NB4 (cell line): ENCODE measurements around the gene CFAP45.

Source experiments
- DNase-seq: peaks from one replicate; pipeline ENCODE4 v3.0.0; 2010; ENCODE audit warnings: low read depth
- H3K4me3 ChIP-seq: one replicate; pipeline ENCODE4 v1.5.1; 2011; ENCODE audit warnings: mild to moderate bottlenecking, low read depth, low read length, moderate library complexity
- MAX ChIP-seq: IDR thresholded peaks from 2 replicates; pipeline ENCODE4 v1.6.1; 2011; ENCODE audit warnings: low read depth, low read length
- MYC ChIP-seq: IDR thresholded peaks from 2 replicates; pipeline ENCODE4 v1.6.1; 2011; ENCODE audit warnings: low read depth, low read length
- POLR2A ChIP-seq: IDR thresholded peaks from 2 replicates; pipeline ENCODE4 v1.6.1; 2011; ENCODE audit warnings: mild to moderate bottlenecking; ENCODE audit not compliant: insufficient read length; ENCODE audit errors: extremely low read depth
- TF ChIP-seq, protein P1 (sequence below): IDR thresholded peaks from one replicate; pipeline ENCODE4 v1.5.1; 2012; ENCODE audit warnings: low read depth, low read length

Gene CFAP45

GRCh38 chr1:159921251-159921650 is 21.3 kb upstream of the CFAP45 start:
- no peak for DNase-seq
- TF ChIP-seq POLR2A: no peak
- no peak overlapping the region for H3K4me3 ChIP-seq

DNA sequence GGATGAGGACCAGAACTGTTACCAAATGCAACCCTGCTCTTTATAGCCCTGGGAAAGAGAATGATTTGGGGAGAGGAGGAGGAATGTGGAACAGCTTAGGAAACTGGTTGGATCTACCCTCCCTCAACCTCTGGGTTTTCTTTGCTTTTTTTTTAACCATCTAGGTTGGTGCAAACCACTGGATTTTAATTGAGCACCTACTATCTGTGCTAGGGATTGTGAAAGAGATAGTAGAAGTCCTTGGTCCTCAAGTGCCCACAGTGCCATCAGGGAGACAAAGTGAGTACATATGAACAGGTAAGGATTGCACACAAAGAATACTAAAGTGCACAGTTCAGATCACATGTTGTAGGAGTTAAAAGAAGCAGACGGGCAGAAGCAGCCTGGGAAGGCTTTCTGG is 20.7 kb upstream of the CFAP45 start:
- TF ChIP-seq, protein P1, sequence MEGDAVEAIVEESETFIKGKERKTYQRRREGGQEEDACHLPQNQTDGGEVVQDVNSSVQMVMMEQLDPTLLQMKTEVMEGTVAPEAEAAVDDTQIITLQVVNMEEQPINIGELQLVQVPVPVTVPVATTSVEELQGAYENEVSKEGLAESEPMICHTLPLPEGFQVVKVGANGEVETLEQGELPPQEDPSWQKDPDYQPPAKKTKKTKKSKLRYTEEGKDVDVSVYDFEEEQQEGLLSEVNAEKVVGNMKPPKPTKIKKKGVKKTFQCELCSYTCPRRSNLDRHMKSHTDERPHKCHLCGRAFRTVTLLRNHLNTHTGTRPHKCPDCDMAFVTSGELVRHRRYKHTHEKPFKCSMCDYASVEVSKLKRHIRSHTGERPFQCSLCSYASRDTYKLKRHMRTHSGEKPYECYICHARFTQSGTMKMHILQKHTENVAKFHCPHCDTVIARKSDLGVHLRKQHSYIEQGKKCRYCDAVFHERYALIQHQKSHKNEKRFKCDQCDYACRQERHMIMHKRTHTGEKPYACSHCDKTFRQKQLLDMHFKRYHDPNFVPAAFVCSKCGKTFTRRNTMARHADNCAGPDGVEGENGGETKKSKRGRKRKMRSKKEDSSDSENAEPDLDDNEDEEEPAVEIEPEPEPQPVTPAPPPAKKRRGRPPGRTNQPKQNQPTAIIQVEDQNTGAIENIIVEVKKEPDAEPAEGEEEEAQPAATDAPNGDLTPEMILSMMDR: no peak
- TF ChIP-seq MAX (no peak), POLR2A (no peak), MYC (no peak)
- no peak overlapping the region for H3K4me3 ChIP-seq
- no peak for DNase-seq

- TF ChIP-seq, protein P1: no peak
- TF ChIP-seq MAX (no peak), MYC (no peak), POLR2A (no peak)
- no peak overlapping the region for H3K4me3 ChIP-seq
- no peak for DNase-seq
Observed at GRCh38 chr1:159920202-159920601, 20.2 kb upstream of the CFAP45 start.

DNA sequence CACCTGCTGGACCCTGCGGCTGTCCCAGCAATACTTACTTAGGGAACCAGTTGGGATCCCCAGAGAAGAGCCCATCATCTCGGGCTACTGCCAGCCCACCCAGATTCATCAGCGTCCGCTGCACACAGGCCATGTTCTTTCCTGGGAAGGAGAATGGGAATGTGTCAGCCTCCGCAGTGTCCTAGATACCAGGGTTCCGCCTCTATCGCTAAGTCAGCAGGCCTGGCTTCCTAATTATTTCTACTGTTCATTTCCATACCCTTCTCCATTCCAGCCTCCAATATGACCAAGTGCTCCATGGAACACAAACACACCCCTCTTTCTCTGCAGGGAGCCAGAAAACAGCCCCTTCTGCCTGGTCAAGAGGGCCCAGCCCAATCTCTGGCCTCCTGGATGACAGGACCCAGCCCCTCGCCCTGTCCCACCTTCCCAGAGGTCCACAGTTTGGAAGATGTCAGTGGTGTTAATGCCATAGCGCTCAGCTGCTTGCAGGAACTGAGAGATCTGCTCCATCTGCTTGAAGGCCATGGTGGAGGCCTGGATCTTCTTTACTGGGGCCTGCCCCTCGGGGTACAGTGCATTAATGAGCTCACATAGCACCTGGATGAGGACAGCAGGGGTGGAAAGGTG is 19.4 kb upstream of the CFAP45 start:
- no peak for DNase-seq
- TF ChIP-seq MAX (no peak), MYC (no peak), POLR2A (no peak)
- TF ChIP-seq, protein P1: no peak

GRCh38 chr1:159918352-159919200 is 18.6 kb upstream of the CFAP45 start:
- TF ChIP-seq POLR2A (no peak), MYC (no peak), MAX (no peak)
- TF ChIP-seq, protein P1: no peak
- no peak for DNase-seq
- no peak overlapping the region for H3K4me3 ChIP-seq

More for the DNA sequence above, 19.4 kb upstream of the CFAP45 start:
- no peak overlapping the region for H3K4me3 ChIP-seq

DNA sequence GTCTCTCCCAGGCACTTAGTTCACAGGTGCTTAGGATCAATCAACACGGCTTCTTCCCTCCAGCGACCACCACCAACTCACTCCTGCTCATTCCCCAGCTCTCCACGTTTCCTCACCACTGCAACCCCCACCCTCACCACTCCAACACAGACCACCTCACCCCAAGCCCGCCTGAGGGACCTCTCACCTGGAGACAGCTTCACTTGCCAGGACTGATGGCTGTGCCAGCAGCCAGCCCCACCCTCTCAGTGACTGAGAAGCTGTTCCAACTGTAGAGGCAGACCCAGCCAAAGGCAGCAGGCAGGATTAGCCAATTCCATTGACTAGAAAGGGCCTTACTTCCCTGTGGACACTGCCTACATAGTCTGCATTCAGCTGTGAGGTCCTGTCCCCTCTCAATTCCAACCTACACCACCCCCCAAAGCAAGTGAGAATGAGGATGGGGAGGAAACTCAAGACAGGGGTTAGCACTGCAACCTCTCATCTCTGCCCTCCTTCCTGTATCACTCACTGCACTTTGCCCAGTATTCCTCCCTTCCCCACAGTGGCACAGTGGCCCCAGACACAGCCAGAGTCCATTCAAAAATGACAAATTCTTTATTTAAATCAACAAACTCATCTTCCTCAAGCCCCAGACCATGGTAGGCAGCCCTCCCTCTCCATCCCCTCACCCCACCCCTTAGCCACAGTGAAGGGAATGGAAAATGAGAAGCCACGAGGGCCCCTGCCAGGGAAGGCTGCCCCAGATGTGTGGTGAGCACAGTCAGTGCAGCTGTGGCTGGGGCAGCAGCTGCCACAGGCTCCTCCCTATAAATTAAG is 17.8 kb upstream of the CFAP45 start:
- DNase-seq: peak; percentile 41
- no peak overlapping the region for H3K4me3 ChIP-seq
- TF ChIP-seq, protein P1: no peak
- no peak for TF ChIP-seq MYC
- TF ChIP-seq POLR2A: no peak
- TF ChIP-seq MAX: no peak
